Measurements from ENCODE around the gene SLC25A27. TPM values are rescaled to one million over a fixed set of nuclear protein-coding genes. Genes with fewer than 3 reads are reported as not detected.

Gene SLC25A27, protein sequence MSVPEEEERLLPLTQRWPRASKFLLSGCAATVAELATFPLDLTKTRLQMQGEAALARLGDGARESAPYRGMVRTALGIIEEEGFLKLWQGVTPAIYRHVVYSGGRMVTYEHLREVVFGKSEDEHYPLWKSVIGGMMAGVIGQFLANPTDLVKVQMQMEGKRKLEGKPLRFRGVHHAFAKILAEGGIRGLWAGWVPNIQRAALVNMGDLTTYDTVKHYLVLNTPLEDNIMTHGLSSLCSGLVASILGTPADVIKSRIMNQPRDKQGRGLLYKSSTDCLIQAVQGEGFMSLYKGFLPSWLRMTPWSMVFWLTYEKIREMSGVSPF
- 0.12 to 0.59 TPM (median 0.40 TPM) in 5 replicates for total RNA-seq (2022; extraction: Qiagen RNA extraction)

GRCh38 chr6:46652603-46653438 lies at the start of gene SLC25A27, which contains the start of gene CYP39A1:
SLC25A27 (plus strand) TSS chr6:46652975; CDS start chr6:46653193, 218 bp downstream.
CYP39A1 (minus strand) TSS chr6:46652818; CDS start chr6:46652582, 236 bp downstream.

GRCh38 chr6:46687619-46688097 lies 34.9 kb downstream of the SLC25A27 start, which contains the start of gene TDRD6:
TDRD6 (plus strand) TSS chr6:46687885; CDS start chr6:46688129, 244 bp downstream.

Other genes with a start within 250 kb of the SLC25A27 start
- gene RCAN2, start 161.5 kb upstream of the SLC25A27 start, total RNA-seq (2022; extraction: Qiagen RNA extraction), result 0.02 TPM in 1 of 5 replicates, not detected in the others
- gene CYP39A1, start 157 bp upstream of the SLC25A27 start, total RNA-seq (2022; extraction: Qiagen RNA extraction), result 0.03 to 0.07 TPM in 2 of 5 replicates, not detected in the others
- 0.01 TPM in 1 of 5 replicates, not detected in the others for gene TDRD6, start 34.9 kb downstream of the SLC25A27 start, total RNA-seq (2022; extraction: Qiagen RNA extraction)
- gene PLA2G7, start 82.4 kb downstream of the SLC25A27 start, total RNA-seq (2022; extraction: Qiagen RNA extraction), result 0.03 to 0.07 TPM in 2 of 5 replicates, not detected in the others
- gene ANKRD66, start 94.0 kb downstream of the SLC25A27 start, total RNA-seq (2022; extraction: Qiagen RNA extraction), result not detected in 5 replicates
- gene MEP1A, start 140.4 kb downstream of the SLC25A27 start, total RNA-seq (2022; extraction: Qiagen RNA extraction), result not detected in 5 replicates

All from A549 treated with AZD2906 at 1 μM for 4 hours (cell line).